ENCODE measurements around the gene NTN1. TPM values are rescaled to one million over a fixed set of nuclear protein-coding genes. Genes with fewer than 3 reads are reported as not detected.

Gene NTN1
- total RNA-seq, 2 experiments from 2014 or later: 0.28 TPM; not detected in 1

GRCh38 chr17:9116861-9117568, 95.7 kb downstream of the NTN1 start:
- CTCF ChIA-PET: no interaction called here
- no peak overlapping the region for H3K27ac Mint-ChIP-seq
- no peaks in the 10 kb centered on the region for H3K9me3 Mint-ChIP-seq (ENCODE audit: low read depth)
- peaks cover 14% of the 10 kb centered on the region for H3K4me1 Mint-ChIP-seq
- peaks cover 20% of the 10 kb centered on the region for H3K27me3 Mint-ChIP-seq
- no peaks in the 10 kb centered on the region for H3K36me3 Mint-ChIP-seq
- no peak for DNase-seq
- ATAC-seq: no peak
- no peak overlapping the region for H3K4me3 Mint-ChIP-seq

DNA sequence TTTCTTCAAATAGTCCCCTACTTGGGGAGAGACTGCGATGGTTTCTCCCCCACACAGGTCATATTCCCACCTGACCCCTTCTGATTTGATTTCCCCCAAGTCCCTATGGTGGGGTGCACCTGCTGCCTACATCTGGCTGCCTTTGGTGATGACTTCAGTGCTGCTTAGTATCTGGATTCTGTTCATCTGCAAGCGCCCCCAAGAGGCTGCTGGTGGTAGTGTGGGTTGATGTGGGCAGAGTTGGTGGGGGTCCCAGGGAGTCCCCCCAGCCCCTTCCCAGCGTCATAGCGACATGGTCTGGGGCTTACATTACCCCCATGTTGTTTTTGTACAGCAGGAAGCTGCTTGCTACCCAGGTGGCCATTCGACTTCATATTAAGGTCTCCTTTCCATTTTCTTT, 99.2 kb downstream of the NTN1 start:
- no peak overlapping the region for H3K4me3 Mint-ChIP-seq
- H3K4me1 Mint-ChIP-seq: peaks cover 6% of the 10 kb centered on the region
- CTCF ChIA-PET: no interaction called here
- H3K9me3 Mint-ChIP-seq (ENCODE audit: low read depth): no peaks in the 10 kb centered on the region
- DNase-seq (no peak), ATAC-seq (no peak)
- H3K27ac Mint-ChIP-seq: no peak overlapping the region
- H3K36me3 Mint-ChIP-seq: no peaks in the 10 kb centered on the region
- H3K27me3 Mint-ChIP-seq: peaks cover 20% of the 10 kb centered on the region

GRCh38 chr17:9121186-9121820, 100.0 kb downstream of the NTN1 start:
- ATAC-seq (no peak), DNase-seq (no peak)
- Mint-ChIP-seq H3K36me3 (no peaks in the 10 kb centered on the region), H3K9me3 (ENCODE audit: low read depth) (no peaks in the 10 kb centered on the region), H3K4me1 (peaks cover 1% of the 10 kb centered on the region), H3K27ac (no peak overlapping the region), H3K4me3 (no peak overlapping the region), H3K27me3 (peaks cover 18% of the 10 kb centered on the region)
- CTCF ChIA-PET: no interaction called here

- Mint-ChIP-seq H3K27ac (no peak overlapping the region), H3K9me3 (ENCODE audit: low read depth) (no peaks in the 10 kb centered on the region), H3K4me3 (no peak overlapping the region), H3K36me3 (no peaks in the 10 kb centered on the region), H3K4me1 (no peaks in the 10 kb centered on the region), H3K27me3 (peaks cover 18% of the 10 kb centered on the region)
- DNase-seq (no peak), ATAC-seq (no peak)
- CTCF ChIA-PET: no interaction called here
Observed at GRCh38 chr17:9123594-9124553, 102.6 kb downstream of the NTN1 start.

DNA sequence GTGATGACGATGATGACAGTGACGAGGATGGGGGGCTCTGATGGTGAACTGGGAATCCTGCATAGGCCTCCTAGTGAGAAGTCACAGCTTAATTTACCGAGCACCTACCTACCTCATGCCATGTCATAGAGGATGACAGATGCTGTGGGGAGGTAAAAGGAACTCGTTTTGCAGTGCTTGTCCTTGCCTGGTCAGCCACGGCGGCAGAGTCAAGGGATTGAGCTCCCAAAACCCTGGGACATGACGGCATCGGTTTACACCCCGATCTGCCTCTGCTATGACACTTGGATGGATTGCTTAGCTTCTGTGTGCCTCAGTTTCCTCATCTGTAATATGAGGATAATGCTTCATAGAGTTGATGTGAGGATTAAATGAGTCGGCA, 103.2 kb downstream of the NTN1 start:
- no peak overlapping the region for H3K4me3 Mint-ChIP-seq
- ATAC-seq (no peak), DNase-seq (no peak)
- no peaks in the 10 kb centered on the region for H3K9me3 Mint-ChIP-seq (ENCODE audit: low read depth)
- CTCF ChIA-PET: no interaction called here
- H3K27me3 Mint-ChIP-seq: peaks cover 18% of the 10 kb centered on the region
- H3K27ac Mint-ChIP-seq: no peak overlapping the region
- no peaks in the 10 kb centered on the region for H3K4me1 Mint-ChIP-seq
- no peaks in the 10 kb centered on the region for H3K36me3 Mint-ChIP-seq

GRCh38 chr17:9125722-9126121, 104.4 kb downstream of the NTN1 start:
- CTCF ChIA-PET: no interaction called here
- Mint-ChIP-seq H3K4me3 (no peak overlapping the region), H3K27ac (no peak overlapping the region), H3K4me1 (no peaks in the 10 kb centered on the region), H3K36me3 (no peaks in the 10 kb centered on the region), H3K9me3 (ENCODE audit: low read depth) (no peaks in the 10 kb centered on the region), H3K27me3 (peaks cover 18% of the 10 kb centered on the region)
- DNase-seq (no peak), ATAC-seq (no peak)

DNA sequence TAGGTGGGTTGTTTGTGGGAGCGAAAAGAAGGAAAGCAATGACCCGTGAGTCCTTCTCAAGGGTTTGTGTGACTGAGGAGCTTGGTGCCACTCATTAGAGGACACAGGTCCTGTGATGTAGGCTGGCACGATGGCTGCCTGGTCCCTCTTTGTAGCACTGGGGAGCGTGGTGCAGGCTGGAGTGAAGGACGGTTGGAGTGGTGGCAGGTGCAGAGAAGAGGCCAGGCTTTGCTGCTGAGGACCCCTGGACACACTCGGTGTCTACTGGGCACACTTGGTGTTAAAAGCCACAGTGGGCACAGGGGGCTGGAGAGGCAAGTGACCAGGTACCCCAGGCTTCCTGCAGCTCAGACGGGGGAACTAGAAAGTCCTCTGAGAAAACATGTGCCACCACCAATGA, 106.0 kb downstream of the NTN1 start:
- Mint-ChIP-seq H3K4me1 (no peaks in the 10 kb centered on the region), H3K4me3 (no peak overlapping the region), H3K27me3 (peaks cover 13% of the 10 kb centered on the region), H3K36me3 (no peaks in the 10 kb centered on the region), H3K27ac (no peak overlapping the region), H3K9me3 (ENCODE audit: low read depth) (no peaks in the 10 kb centered on the region)
- CTCF ChIA-PET: interaction anchor here (1.5 kb wide), 1 partner anchor 12 kb away, joined by 3 read pairs; no protein-coding TSS in a partner anchor
- DNase-seq (no peak), ATAC-seq (no peak)

GRCh38 chr17:9131371-9131770, 110.1 kb downstream of the NTN1 start:
- Mint-ChIP-seq H3K4me3 (no peak overlapping the region), H3K27ac (no peak overlapping the region), H3K9me3 (ENCODE audit: low read depth) (no peaks in the 10 kb centered on the region), H3K4me1 (no peaks in the 10 kb centered on the region), H3K27me3 (peaks cover 3% of the 10 kb centered on the region), H3K36me3 (no peaks in the 10 kb centered on the region)
- DNase-seq (no peak), ATAC-seq (no peak)
- CTCF ChIA-PET: no interaction called here

- Mint-ChIP-seq H3K4me1 (no peaks in the 10 kb centered on the region), H3K4me3 (no peak overlapping the region), H3K27me3 (peaks cover under 1% of the 10 kb centered on the region), H3K9me3 (ENCODE audit: low read depth) (no peaks in the 10 kb centered on the region), H3K36me3 (no peaks in the 10 kb centered on the region), H3K27ac (no peak overlapping the region)
- no peak for DNase-seq
- no peak for ATAC-seq
- CTCF ChIA-PET: no interaction called here
Observed at GRCh38 chr17:9132291-9132690, 111.0 kb downstream of the NTN1 start.

DNA sequence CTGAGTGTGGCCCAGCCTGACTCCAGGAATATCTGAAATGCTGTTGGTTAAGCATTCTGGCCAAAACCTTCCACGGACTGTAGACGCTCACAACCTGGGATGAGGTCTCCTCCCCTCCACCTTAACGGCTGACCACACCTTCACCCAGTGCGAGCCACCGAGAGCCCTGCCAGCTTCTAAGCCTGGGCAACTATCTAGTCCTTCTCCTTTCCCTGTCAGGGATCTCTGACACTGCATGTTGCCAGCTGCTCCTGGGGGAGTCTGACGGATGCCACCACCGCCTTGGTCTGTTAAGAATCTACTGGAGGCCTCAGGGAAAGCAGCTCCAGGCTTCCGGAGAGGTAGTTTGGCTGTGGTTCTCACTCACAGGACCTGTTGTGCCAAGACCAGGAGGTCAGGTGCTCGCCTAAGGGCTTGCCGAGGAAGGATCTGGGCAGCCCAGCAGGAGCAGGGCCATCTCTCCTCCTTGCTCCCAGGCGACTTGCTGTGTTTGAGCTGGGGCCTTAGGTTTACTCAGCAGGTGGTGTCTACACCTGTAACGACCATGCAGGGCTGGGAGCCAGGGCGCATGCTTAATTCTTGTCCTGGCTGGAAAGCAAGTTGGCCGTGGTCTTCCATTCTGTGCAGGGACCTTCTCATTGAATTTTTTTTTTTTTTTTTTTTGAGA, 111.8 kb downstream of the NTN1 start:
- CTCF ChIA-PET: no interaction called here
- no peak overlapping the region for H3K4me3 Mint-ChIP-seq

DNA sequence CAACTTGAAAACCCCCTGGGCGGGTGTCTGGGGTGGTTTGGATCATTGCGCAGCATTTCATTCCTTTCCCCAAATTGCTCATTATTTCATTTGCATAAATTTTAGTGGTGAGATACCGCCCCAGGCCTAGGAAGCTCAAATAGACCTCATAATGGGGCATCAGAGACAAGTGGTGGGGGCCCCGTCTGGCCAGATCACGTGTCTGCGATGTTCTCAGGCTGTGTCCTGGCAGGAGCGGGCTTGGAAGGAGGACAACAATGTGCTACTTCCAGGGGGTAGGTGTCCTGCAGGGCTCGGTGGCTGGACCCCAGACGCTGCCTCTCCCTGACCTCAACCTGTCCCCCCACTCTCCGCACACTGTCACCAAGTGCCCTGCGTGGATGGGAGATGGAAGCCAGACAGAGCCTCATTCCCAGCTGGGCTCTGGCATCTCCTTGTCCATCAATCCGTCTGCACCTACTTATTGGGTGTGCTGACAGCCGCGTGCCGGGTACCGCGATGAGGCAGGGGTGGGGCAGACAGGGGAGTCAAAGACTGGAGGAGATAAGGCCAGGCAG, 116.9 kb downstream of the NTN1 start:
- Mint-ChIP-seq H3K27me3 (no peaks in the 10 kb centered on the region), H3K4me3 (no peak overlapping the region), H3K9me3 (ENCODE audit: low read depth) (no peaks in the 10 kb centered on the region), H3K36me3 (no peaks in the 10 kb centered on the region), H3K4me1 (no peaks in the 10 kb centered on the region), H3K27ac (no peak overlapping the region)
- CTCF ChIA-PET: no interaction called here
- ATAC-seq (no peak), DNase-seq (no peak)

More for the DNA sequence above, 111.8 kb downstream of the NTN1 start:
- no peaks in the 10 kb centered on the region for H3K27me3 Mint-ChIP-seq
- H3K27ac Mint-ChIP-seq: no peak overlapping the region
- no peaks in the 10 kb centered on the region for H3K4me1 Mint-ChIP-seq
- DNase-seq (no peak), ATAC-seq (no peak)
- no peaks in the 10 kb centered on the region for H3K36me3 Mint-ChIP-seq
- no peaks in the 10 kb centered on the region for H3K9me3 Mint-ChIP-seq (ENCODE audit: low read depth)

DNA sequence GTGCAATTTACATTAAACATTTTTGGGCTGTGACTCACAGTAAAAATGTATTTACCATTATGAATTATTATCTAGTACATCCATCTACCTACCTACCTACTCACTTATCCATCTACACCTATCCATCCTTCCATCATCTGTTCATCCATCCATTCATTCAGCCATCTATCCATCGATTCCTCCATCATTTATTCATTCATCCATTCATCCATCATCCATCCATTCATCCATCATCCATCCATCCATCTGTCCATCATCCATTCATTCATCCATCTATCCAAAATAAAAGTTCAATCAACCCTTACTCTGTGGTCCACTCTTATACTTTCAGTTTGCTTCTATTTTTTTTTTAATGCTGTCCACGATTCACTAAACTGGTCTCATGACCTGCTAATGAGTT, 118.4 kb downstream of the NTN1 start:
- no peak for ATAC-seq
- H3K4me3 Mint-ChIP-seq: no peak overlapping the region
- no peaks in the 10 kb centered on the region for H3K36me3 Mint-ChIP-seq
- DNase-seq: no peak
- CTCF ChIA-PET: no interaction called here
- H3K27ac Mint-ChIP-seq: no peak overlapping the region
- no peaks in the 10 kb centered on the region for H3K9me3 Mint-ChIP-seq (ENCODE audit: low read depth)
- H3K4me1 Mint-ChIP-seq: no peaks in the 10 kb centered on the region
- no peaks in the 10 kb centered on the region for H3K27me3 Mint-ChIP-seq
